Pancreas (tissue), 10 donors: ENCODE data around the gene TENT5C. TPM values are rescaled to one million over a fixed set of nuclear protein-coding genes. Genes with fewer than 3 reads are reported as not detected.

Source experiments
- ATAC-seq, 4 donors: fragments of 200-7000 bp; cut with Tn5 transposase; one replicate each; pipeline versions ENCODE4 v1.8.0 to v1.9.1; 2020; ENCODE audit warnings: mild to moderate bottlenecking in 4 of 4, moderate library complexity in 4 of 4
- DNase-seq, 6 donors: peaks; one replicate each; pipeline ENCODE4 v3.0.0-alpha.2; 2020
- FAIRE-seq: peaks from 2 replicates; lab custom pipeline; 2012; peaks lifted over from hg19 to GRCh38; lab: Jason Lieb, UNC
- H3K27ac ChIP-seq, 4 donors: fragments of 200-600 bp; sonication (generic); 1 replicate in 3 of 4; 2 replicates in 1 of 4; pipeline versions ENCODE4 v1.5.0 to v1.8.0; 2020
- H3K27me3 ChIP-seq, 4 donors: fragments of 200-600 bp; one replicate each; pipeline ENCODE4 v1.8.0; 2021
- H3K36me3 ChIP-seq, 3 donors: fragments of 200-600 bp; sonication (generic) in 1 of 3; one replicate each; pipeline versions ENCODE4 v1.5.0 to v1.8.0; 2020 to 2021
- H3K4me1 ChIP-seq, 3 donors: fragments of 200-600 bp; one replicate each; pipeline ENCODE4 v1.8.0; 2021
- H3K4me3 ChIP-seq, 4 donors: fragments of 200-600 bp; sonication (generic) in 2 of 4; one replicate each; pipeline versions ENCODE4 v1.5.0 to v1.8.0; 2020 to 2021
- H3K9me3 ChIP-seq, 4 donors: fragments of 200-600 bp; one replicate each; pipeline ENCODE4 v1.8.0; 2021
- CTCF ChIP-seq, 4 donors: fragments of 200-600 bp; sonication (generic) in 3 of 4; IDR thresholded peaks; one replicate each; pipeline versions ENCODE4 v1.5.0 to v1.8.0; 2021; ENCODE audit warnings: antibody characterized with exemption in 4 of 4
- WGBS, 2 donors: extraction: QIAGEN DNeasy Blood & Tissue Kit; methylation state at CpG; one replicate each; pipeline ENCODE4 v1.1.7; 2013; 5-methylcytosine and 5-hydroxymethylcytosine counted together
- intact Hi-C, 3 donors: fragments of 100-400 bp; cut with DNase I; formaldehyde crosslinking; loops; one replicate each; pipeline versions ENCODE4 v1.11.1 to v1.14.2; 2022
- polyA plus RNA-seq, 2 donors: library from polyadenylated mRNA; stranded (reverse); fragments of 200-250 nt; gene quantifications; one replicate each; pipeline ENCODE4 v1.2.3, GENCODE V29; 2013
- total RNA-seq, 6 donors: library from RNA; stranded (reverse); fragmentation: NEBNext Ultra II Directional in 4 of 6; extraction: Animal tissue kit (Norgen Biotek cat#: 25700) in 4 of 6; gene quantifications; one replicate each; pipeline versions ENCODE4 v1.2.1 to v1.2.4, GENCODE V29; 2021 to 2023
- donor health status: healthy with polysubstance abuse.
- donor health status: DM: no; HTN: no; CAD: no; lungs with moderate emphysema.
- donor health status: DM: no; HTN: no; CAD: no.
- donor health status: control.
- donor health status: control.
- donor health status: Bipolar disorder and iron deficiency.
- donor health status: DM: yes; HTN: yes; CAD: no.
- donor health status: DM: no; HTN: no; CAD: no.
- donor health status: DM: no; HTN: no; CAD: no.
- donor health status: DM: yes; HTN: yes; CAD: no.

Gene TENT5C
- total and polyA plus RNA-seq, 8 donors = 6.7 to 68.1 (median 31.5) TPM

- Histone ChIP-seq H3K36me3 (no peaks in the 10 kb centered on the region), H3K4me1 (no peaks in the 10 kb centered on the region), H3K4me3 (no peak overlapping the region), H3K27me3 (no peaks in the 10 kb centered on the region), H3K9me3 (no peaks in the 10 kb centered on the region), H3K27ac (no peak overlapping the region)
- intact Hi-C loops = no loop called here
- DNase-seq (no peak), FAIRE-seq (no peak), ATAC-seq (no peak)
- no peak for TF ChIP-seq CTCF (IDR thresholded peaks at IDR 0.05)
- 86 to 87% methylated on average over 5 of the region's 5 CpGs for WGBS, 2 donors
Measured at GRCh38 chr1:117665556-117666270, 59.9 kb downstream of the TENT5C start.

GRCh38 chr1:117669572-117669971, 63.7 kb downstream of the TENT5C start:
- intact Hi-C loops = no loop called here

GRCh38 chr1:117670976-117671780, 65.3 kb downstream of the TENT5C start:
- H3K36me3 ChIP-seq = no peaks in the 10 kb centered on the region
- intact Hi-C loops = loop anchor here in 1 of 3 donors (5.0 to 10.0 kb wide), 2 partner anchors 34 to 136 kb away; no protein-coding TSS in a partner anchor
- no peak for ATAC-seq

More at GRCh38 chr1:117669572-117669971, 63.7 kb downstream of the TENT5C start:
- Histone ChIP-seq H3K9me3 (no peaks in the 10 kb centered on the region), H3K4me1 (peaks cover under 1 to 6% (median 6%) of the 10 kb centered on the region in 3 donors), H3K27ac (no peak overlapping the region), H3K27me3 (no peaks in the 10 kb centered on the region), H3K36me3 (no peaks in the 10 kb centered on the region), H3K4me3 (no peak overlapping the region)
- DNase-seq = no peak
- ATAC-seq = no peak
- TF ChIP-seq CTCF (IDR thresholded peaks at IDR 0.05) = no peak
- 61 to 73% methylated on average over 7 of the region's 7 CpGs for WGBS, 2 donors
- FAIRE-seq = no peak

GRCh38 chr1:117671781-117672501, 66.1 kb downstream of the TENT5C start:
- ATAC-seq (peak; percentile 57 to 72 (median 60)), DNase-seq (peak; percentile 36 to 74 (median 62)), FAIRE-seq (no peak)
- Histone ChIP-seq H3K4me1 (peaks cover 10 to 19% (median 15%) of the 10 kb centered on the region in 3 donors), H3K27ac (no peak overlapping the region), H3K9me3 (no peaks in the 10 kb centered on the region), H3K36me3 (no peaks in the 10 kb centered on the region), H3K4me3 (no peak overlapping the region), H3K27me3 (no peaks in the 10 kb centered on the region)
- no peak for TF ChIP-seq CTCF (IDR thresholded peaks at IDR 0.05)
- WGBS, 2 donors = 49 to 60% methylated on average over 6 of the region's 6 CpGs
- intact Hi-C loops = loop anchor here in 1 of 3 donors (5.0 to 10.0 kb wide), 2 partner anchors 35 to 137 kb away; no protein-coding TSS in a partner anchor

More at GRCh38 chr1:117670976-117671780, 65.3 kb downstream of the TENT5C start:
- 92 to 93% methylated on average over 15 of the region's 15 CpGs for WGBS, 2 donors
- H3K4me3 ChIP-seq = no peak overlapping the region
- H3K27me3 ChIP-seq = no peaks in the 10 kb centered on the region
- H3K27ac ChIP-seq = no peak overlapping the region
- peaks cover 7 to 19% (median 15%) of the 10 kb centered on the region in 3 donors for H3K4me1 ChIP-seq
- no peaks in the 10 kb centered on the region for H3K9me3 ChIP-seq
- FAIRE-seq (no peak), DNase-seq (no peak)
- no peak for TF ChIP-seq CTCF (IDR thresholded peaks at IDR 0.05)
